HepG2 (cell line): ENCODE measurements around the gene OR6S1. TPM values are rescaled to one million over a fixed set of nuclear protein-coding genes. Genes with fewer than 3 reads are reported as not detected.
A peak's percentile ranks its signal among the peaks of the same experiment; 100 is the strongest.

Experiments used
- ATAC-seq: fragments of 200-7000 bp; cut with Tn5 transposase; 3 replicates; pipeline ENCODE4 v1.9.1; 2020; ENCODE audit warnings: mild to moderate bottlenecking, moderate library complexity
- BruUV-seq: library from RNA; stranded (reverse); fragments of 400-500 nt; replicated peaks from 2 replicates; lab custom pipeline; 2021; lab: Mats Ljungman, UMichigan
- CTCF ChIA-PET: fragments of 300-600 bp; formaldehyde crosslinking; extraction: SDS; loops from one replicate; lab custom pipeline; 2021; ENCODE audit warnings: low total read pairs, inconsistent platforms, low intra/inter-chr PET ratio; lab: Yijun Ruan, JAX
- POLR2A ChIA-PET: fragments of 350-600 bp; sonication (Branson Sonifier 250); formaldehyde crosslinking; loops from one replicate; lab custom pipeline; 2020; ENCODE audit warnings: antibody characterized with exemption, inconsistent platforms; lab: Yijun Ruan, JAX
- DNase-seq: peaks from one replicate; pipeline ENCODE4 v3.0.0-alpha.2; 2015; ENCODE audit warnings: low spot score
- FAIRE-seq: peaks from 3 replicates; lab custom pipeline; 2011; peaks lifted over from hg19 to GRCh38; lab: Jason Lieb, UNC
- H2AFZ ChIP-seq: one replicate; pipeline ENCODE4 v1.6.1; 2011; ENCODE audit warnings: low read length, inconsistent platforms
- H3K27ac ChIP-seq: fragments of 300-600 bp; 3 replicates; pipeline ENCODE4 v1.8.0; 2011; ENCODE audit warnings: mixed run types, mild to moderate bottlenecking, mixed read lengths, low read length, inconsistent platforms; ENCODE audit not compliant: insufficient read depth; ENCODE audit errors: extremely low read length
- H3K27me3 ChIP-seq, 2 experiments: fragments of 200-600 bp in 1 of 2; 2 replicates in 1 of 2; 3 replicates in 1 of 2; pipeline versions ENCODE4 v1.6.0 to v1.8.0; 2011; ENCODE audit warnings: low read length in 2 of 2, mild to moderate bottlenecking in 2 of 2, moderate library complexity in 2 of 2, inconsistent platforms in 1 of 2; ENCODE audit not compliant: insufficient read depth in 2 of 2, control insufficient read depth in 1 of 2
- H3K36me3 ChIP-seq, 2 experiments: fragments of 200-600 bp in 1 of 2; replicated peaks in 1 of 2; 2 replicates in 1 of 2; 3 replicates in 1 of 2; pipeline versions ENCODE4 v1.5.1 to v1.8.0; 2011; ENCODE audit warnings: low read length in 2 of 2, inconsistent platforms in 1 of 2; ENCODE audit not compliant: insufficient read depth in 2 of 2, control insufficient read depth in 1 of 2
- H3K4me1 ChIP-seq: 2 replicates; pipeline ENCODE4 v1.5.1; 2012; ENCODE audit warnings: low read length, inconsistent platforms; ENCODE audit not compliant: insufficient read depth
- H3K4me2 ChIP-seq: 2 replicates; pipeline ENCODE4 v1.6.0; 2011; ENCODE audit warnings: low read depth, low read length, inconsistent platforms
- H3K4me3 ChIP-seq, 3 experiments: fragments of 200-600 bp in 1 of 3; sonication (generic), shearing (Covaris generic) in 1 of 3; replicated peaks in 1 of 3; 2 replicates each; pipeline ENCODE4 v1.5.1; 2011 to 2016; ENCODE audit warnings: low read length in 3 of 3, inconsistent platforms in 2 of 3, low read depth in 2 of 3, mild to moderate bottlenecking in 2 of 3, control low read depth in 1 of 3, mixed read lengths in 1 of 3; ENCODE audit not compliant: insufficient read depth in 1 of 3
- H3K79me2 ChIP-seq: one replicate; pipeline ENCODE4 v1.6.1; 2011; ENCODE audit warnings: low read length, inconsistent platforms; ENCODE audit not compliant: insufficient read depth
- H3K9ac ChIP-seq: 2 replicates; pipeline ENCODE4 v1.6.0; 2011; ENCODE audit warnings: mild to moderate bottlenecking, low read depth, low read length, inconsistent platforms; ENCODE audit not compliant: insufficient read depth
- H3K9me3 ChIP-seq: 2 replicates; pipeline ENCODE4 v1.5.1; 2012; ENCODE audit warnings: mild to moderate bottlenecking, low read length
- H4K20me1 ChIP-seq: 2 replicates; pipeline ENCODE4 v1.6.0; 2011; ENCODE audit warnings: inconsistent platforms, mild to moderate bottlenecking, low read length, moderate library complexity; ENCODE audit not compliant: insufficient read depth
- AGO2 ChIP-seq: fragments of 200-400 bp; formaldehyde crosslinking; optimal IDR thresholded peaks from 2 replicates; pipeline ENCODE3; 2017; ENCODE audit warnings: mild to moderate bottlenecking, low read depth, low read length, moderate library complexity
- EEA1 ChIP-seq: sonication (generic); formaldehyde crosslinking; IDR thresholded peaks from 2 replicates; pipeline ENCODE4 v1.5.1; 2020; ENCODE audit warnings: mild to moderate bottlenecking, missing genetic modification reagents, borderline replicate concordance
- HOXA7 ChIP-seq: sonication (generic); formaldehyde crosslinking; IDR thresholded peaks from 2 replicates; pipeline ENCODE4 v1.8.1; 2022; ENCODE audit warnings: mild to moderate bottlenecking, missing genetic modification reagents, moderate library complexity
- KDM2A ChIP-seq: sonication (generic); formaldehyde crosslinking; IDR thresholded peaks from 2 replicates; pipeline ENCODE4 v1.4.0; 2020; ENCODE audit warnings: low read depth, missing genetic modification reagents, borderline replicate concordance
- KLF11 ChIP-seq: IDR thresholded peaks from 2 replicates; pipeline ENCODE4 v1.6.1; 2016; ENCODE audit warnings: missing compliant biosample characterization
- MEF2D ChIP-seq: sonication (generic); formaldehyde crosslinking; IDR thresholded peaks from 2 replicates; pipeline ENCODE4 v1.5.1; 2020; ENCODE audit warnings: mild to moderate bottlenecking, missing genetic modification reagents
- NBN ChIP-seq: fragments of 450-650 bp; conservative IDR thresholded peaks from 2 replicates; pipeline ENCODE4 v1.6.1; 2017
- NCOR1 ChIP-seq: fragments of 200-600 bp; sonication (generic); IDR thresholded peaks from 2 replicates; pipeline ENCODE4 v1.7.0; 2017; ENCODE audit warnings: antibody characterized with exemption, low read length, borderline replicate concordance
- RBM39 ChIP-seq: fragments of 200-400 bp; formaldehyde crosslinking; IDR thresholded peaks from one replicate; pipeline ENCODE4 v1.6.1; 2018; ENCODE audit warnings: antibody characterized with exemption, mild to moderate bottlenecking, low read depth, low read length; ENCODE audit not compliant: poor library complexity, severe bottlenecking
- TBL1XR1 ChIP-seq: fragments of 150-350 bp; IDR thresholded peaks from 2 replicates; pipeline ENCODE4 v1.6.1; 2014; ENCODE audit warnings: borderline replicate concordance, low read length; ENCODE audit not compliant: partially characterized antibody
- TCF12 ChIP-seq, 2 experiments: fragments of 450-650 bp in 1 of 2; sonication (generic) in 1 of 2; formaldehyde crosslinking in 1 of 2; IDR thresholded peaks; 2 replicates each; pipeline versions ENCODE4 v1.6.1 to v1.8.0; 2017 to 2022; ENCODE audit warnings: antibody characterized with exemption in 1 of 2, mild to moderate bottlenecking in 1 of 2, missing genetic modification reagents in 1 of 2, moderate library complexity in 1 of 2
- TCF7L2 ChIP-seq: IDR thresholded peaks from 2 replicates; pipeline ENCODE4 v1.6.1; 2011; ENCODE audit warnings: mild to moderate bottlenecking, low read depth, low read length, moderate library complexity
- TGIF2 ChIP-seq: IDR thresholded peaks from 2 replicates; pipeline ENCODE4 v1.6.1; 2016; ENCODE audit warnings: control low read depth, missing compliant biosample characterization
- ZBTB38 ChIP-seq: sonication (generic); formaldehyde crosslinking; IDR thresholded peaks from 2 replicates; pipeline ENCODE4 v1.5.1; 2020; ENCODE audit warnings: mild to moderate bottlenecking, missing genetic modification reagents
- ZNF17 ChIP-seq: sonication (generic); formaldehyde crosslinking; IDR thresholded peaks from 2 replicates; pipeline ENCODE4 v1.5.0; 2020; ENCODE audit warnings: mild to moderate bottlenecking, missing genetic modification reagents
- ZNF354B ChIP-seq: sonication (generic); formaldehyde crosslinking; IDR thresholded peaks from 2 replicates; pipeline ENCODE4 v1.8.0; 2022; ENCODE audit warnings: mild to moderate bottlenecking, missing genetic modification reagents
- ZNF552 ChIP-seq: sonication (generic); formaldehyde crosslinking; IDR thresholded peaks from 2 replicates; pipeline ENCODE4 v1.9.0; 2022; ENCODE audit warnings: missing genetic modification reagents, mild to moderate bottlenecking, borderline replicate concordance
- ZNF556 ChIP-seq: sonication (generic); formaldehyde crosslinking; IDR thresholded peaks from 2 replicates; pipeline ENCODE4 v1.4.0; 2020; ENCODE audit warnings: mild to moderate bottlenecking, missing genetic modification reagents, borderline replicate concordance
- ZNF577 ChIP-seq: sonication (generic); formaldehyde crosslinking; IDR thresholded peaks from 2 replicates; pipeline ENCODE4 v1.4.0; 2020; ENCODE audit warnings: mild to moderate bottlenecking, low read depth, missing genetic modification reagents, borderline replicate concordance
- ZNF644 ChIP-seq: IDR thresholded peaks from 2 replicates; pipeline ENCODE4 v1.6.1; 2016; ENCODE audit warnings: low read depth
- ZNF768 ChIP-seq: sonication (generic); formaldehyde crosslinking; IDR thresholded peaks from 2 replicates; pipeline ENCODE4 v1.4.0; 2020; ENCODE audit warnings: missing genetic modification reagents
- WGBS: methylation state at CpG from one replicate; pipeline ENCODE4 v1.1.6; 2017; ENCODE audit warnings: low lambda C conversion rate; 5-methylcytosine and 5-hydroxymethylcytosine counted together
- in situ Hi-C: cut with HindIII; loops from 2 replicates; pipeline ENCODE4 v1.10.0; 2017; ENCODE audit warnings: low pct_unique_long_range_greater_than_20kb; ENCODE audit not compliant: extremely low pct_ligation_motif_present
- intact Hi-C: fragments of 100-400 bp; cut with micrococcal nuclease; formaldehyde crosslinking; loops from one replicate; pipeline ENCODE4 v1.10.0; 2022; ENCODE audit not compliant: unreplicated experiment
- polyA plus RNA-seq, 8 experiments: library from polyadenylated mRNA; depleted of rRNA in 3 of 8; stranded (reverse) in 7 of 8; unstranded in 1 of 8; fragments of >200 nt; fragmentation: Illumina TruSeq in 4 of 8; extraction: Trizol in 4 of 8; gene quantifications; 2 replicates each; pipeline versions ENCODE4 v1.2.1 to v1.2.3, GENCODE V29; 2011 to 2016; ENCODE audit warnings: low read depth in 4 of 8, missing spikeins in 1 of 8, mixed read lengths in 1 of 8; ENCODE audit not compliant: insufficient read depth in 1 of 8
- total RNA-seq, 5 experiments: library from RNA; depleted of rRNA; stranded (reverse); fragments of >200 nt; fragmentation: Illumina TruSeq; extraction: Trizol; gene quantifications; 2 replicates each; pipeline ENCODE4 v1.2.3, GENCODE V29; 2016; ENCODE audit warnings: low read depth in 1 of 5
- TF ChIP-seq, protein P1 (sequence below): sonication (generic); formaldehyde crosslinking; conservative IDR thresholded peaks from 2 replicates; pipeline ENCODE4 v1.8.0; 2022; ENCODE audit warnings: missing genetic modification reagents

Gene OR6S1
- total and polyA plus RNA-seq, 2 of the 13 experiments (the other 11 are each of a cell fraction or from before 2014, with no cell fraction given), result 0.09 TPM; not detected in 1

DNA sequence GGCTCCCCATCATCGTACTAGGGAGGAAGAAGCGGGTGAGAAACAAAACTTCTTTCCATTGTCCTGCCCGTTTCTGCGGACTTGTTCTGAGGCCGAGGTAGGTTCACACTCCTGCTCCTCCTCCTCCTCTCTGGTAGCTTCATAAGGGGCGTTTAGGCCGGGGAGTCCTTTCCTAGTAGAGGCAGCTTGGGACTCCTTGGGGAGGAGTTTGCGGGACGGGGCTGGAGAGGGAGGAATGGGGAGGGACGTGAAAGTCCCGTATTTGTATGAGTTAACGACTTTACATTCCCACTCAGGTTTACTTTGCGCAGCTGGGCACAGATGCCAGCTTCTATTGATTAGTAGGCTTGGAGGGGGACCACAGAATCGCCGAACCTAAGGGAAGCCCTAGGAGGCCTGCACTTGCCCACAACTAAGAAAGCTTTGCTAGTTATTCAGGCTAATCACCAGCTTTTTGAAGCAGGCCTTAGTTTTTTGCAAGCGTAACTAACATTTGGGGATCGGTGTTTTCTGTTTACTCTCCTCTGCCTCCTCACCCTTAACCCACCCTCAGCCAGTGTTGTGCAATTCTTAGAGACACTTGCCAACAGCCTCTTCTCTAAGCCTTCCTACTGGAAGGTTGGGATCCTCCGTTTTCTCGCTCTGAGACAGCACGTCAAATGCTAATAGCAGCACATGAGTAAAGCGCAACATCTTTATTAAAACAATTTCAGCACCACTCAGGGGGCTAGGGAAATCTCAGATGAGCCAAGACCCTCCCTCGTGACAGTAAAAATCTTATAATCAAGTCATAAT, 43.4 kb upstream of the OR6S1 start:
- Histone ChIP-seq H3K36me3 (no peaks in the 10 kb centered on the region; a peak in 2 of 5 replicates), H3K9ac (peak overlapping the region; percentile 95), H3K4me3 (peak overlapping the region; percentile 83 to 89 (median 89)), H4K20me1 (peaks cover 5% of the 10 kb centered on the region; the same call in 1 of the 2 replicates), H3K4me2 (peak overlapping the region; percentile 96), H3K4me1 (peaks cover 33% of the 10 kb centered on the region), H3K9me3 (no peaks in the 10 kb centered on the region), H3K27me3 (peaks cover 0 to 5% of the 10 kb centered on the region in 2 experiments; a peak in 1 of 5 replicates), H3K27ac (peak overlapping the region; percentile 97), H3K79me2 (peaks cover 45% of the 10 kb centered on the region), H2AFZ (no peak overlapping the region)
- ChIA-PET CTCF (interaction anchor here (1.1 kb wide), 1 partner anchor 76 kb away, joined by 3 read pairs; no protein-coding TSS in a partner anchor), POLR2A (interaction anchor here (0.7 to 8.9 kb wide), 16 partner anchors 14 to 826 kb away, joined by 3 to 141 read pairs (median 10); partner anchors contain the start of genes APEX1, ARHGEF40, PARP2 and PIP4P1)
- in situ Hi-C loops, result loop anchor here (5.0 to 10.0 kb wide), 3 partner anchors 53 to 360 kb away; partner anchors contain the start of gene PIP4P1
- FAIRE-seq, result no peak
- peak; percentile 46 for DNase-seq
- under 1% methylated on average over 22 of the region's 22 CpGs for WGBS
- ATAC-seq, result no peak
- intact Hi-C loops, result loop anchor here (1.0 to 5.0 kb wide), 3 partner anchors 224 to 372 kb away; partner anchors contain the start of genes PIP4P1 and RNASE8
- BruUV-seq, result TSS peak; percentile 46
- TF ChIP-seq EEA1 (CRISPR knock-in tag), result no peak
- no peak for TF ChIP-seq TBL1XR1
- TF ChIP-seq ZNF577, result peak; percentile 64; the same call in 1 of the 2 replicates
- no peak for TF ChIP-seq HOXA7 (CRISPR knock-in tag)
- TF ChIP-seq KLF11 (CRISPR knock-in tag), result no peak
- TF ChIP-seq, protein P1, sequence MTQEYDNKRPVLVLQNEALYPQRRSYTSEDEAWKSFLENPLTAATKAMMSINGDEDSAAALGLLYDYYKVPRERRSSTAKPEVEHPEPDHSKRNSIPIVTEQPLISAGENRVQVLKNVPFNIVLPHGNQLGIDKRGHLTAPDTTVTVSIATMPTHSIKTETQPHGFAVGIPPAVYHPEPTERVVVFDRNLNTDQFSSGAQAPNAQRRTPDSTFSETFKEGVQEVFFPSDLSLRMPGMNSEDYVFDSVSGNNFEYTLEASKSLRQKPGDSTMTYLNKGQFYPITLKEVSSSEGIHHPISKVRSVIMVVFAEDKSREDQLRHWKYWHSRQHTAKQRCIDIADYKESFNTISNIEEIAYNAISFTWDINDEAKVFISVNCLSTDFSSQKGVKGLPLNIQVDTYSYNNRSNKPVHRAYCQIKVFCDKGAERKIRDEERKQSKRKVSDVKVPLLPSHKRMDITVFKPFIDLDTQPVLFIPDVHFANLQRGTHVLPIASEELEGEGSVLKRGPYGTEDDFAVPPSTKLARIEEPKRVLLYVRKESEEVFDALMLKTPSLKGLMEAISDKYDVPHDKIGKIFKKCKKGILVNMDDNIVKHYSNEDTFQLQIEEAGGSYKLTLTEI (CRISPR knock-in tag), result no peak
- no peak for TF ChIP-seq TCF7L2
- no peak for TF ChIP-seq TCF12 (IDR thresholded peaks at IDR 0.05)
- 0 out of 2 replicates have a peak, but pooled peaks have one; percentile 41 for TF ChIP-seq TCF12 (CRISPR knock-in tag; IDR thresholded peaks at IDR 0.05)
- peak; percentile 31; the same call in 1 of the 2 replicates for TF ChIP-seq KDM2A
- no peak for TF ChIP-seq RBM39
- TF ChIP-seq ZNF354B (CRISPR knock-in tag), result no peak
- peak; percentile 0; the same call in 1 of the 2 replicates for TF ChIP-seq ZBTB38 (CRISPR knock-in tag)
- TF ChIP-seq AGO2, result no peak
- no peak for TF ChIP-seq NCOR1
- TF ChIP-seq ZNF552 (CRISPR knock-in tag), result 0 out of 2 replicates have a peak, but pooled peaks have one; percentile 66
- no peak for TF ChIP-seq TGIF2 (CRISPR knock-in tag)
- TF ChIP-seq ZNF556 (CRISPR knock-in tag), result no peak
- no peak for TF ChIP-seq ZNF644 (CRISPR knock-in tag)
- no peak for TF ChIP-seq ZNF768 (CRISPR knock-in tag)
- TF ChIP-seq ZNF17, result no peak
- no peak for TF ChIP-seq NBN
- no peak for TF ChIP-seq MEF2D (CRISPR knock-in tag)
